ENCODE data around the gene EIF3L.

EIF3L gene

DNA sequence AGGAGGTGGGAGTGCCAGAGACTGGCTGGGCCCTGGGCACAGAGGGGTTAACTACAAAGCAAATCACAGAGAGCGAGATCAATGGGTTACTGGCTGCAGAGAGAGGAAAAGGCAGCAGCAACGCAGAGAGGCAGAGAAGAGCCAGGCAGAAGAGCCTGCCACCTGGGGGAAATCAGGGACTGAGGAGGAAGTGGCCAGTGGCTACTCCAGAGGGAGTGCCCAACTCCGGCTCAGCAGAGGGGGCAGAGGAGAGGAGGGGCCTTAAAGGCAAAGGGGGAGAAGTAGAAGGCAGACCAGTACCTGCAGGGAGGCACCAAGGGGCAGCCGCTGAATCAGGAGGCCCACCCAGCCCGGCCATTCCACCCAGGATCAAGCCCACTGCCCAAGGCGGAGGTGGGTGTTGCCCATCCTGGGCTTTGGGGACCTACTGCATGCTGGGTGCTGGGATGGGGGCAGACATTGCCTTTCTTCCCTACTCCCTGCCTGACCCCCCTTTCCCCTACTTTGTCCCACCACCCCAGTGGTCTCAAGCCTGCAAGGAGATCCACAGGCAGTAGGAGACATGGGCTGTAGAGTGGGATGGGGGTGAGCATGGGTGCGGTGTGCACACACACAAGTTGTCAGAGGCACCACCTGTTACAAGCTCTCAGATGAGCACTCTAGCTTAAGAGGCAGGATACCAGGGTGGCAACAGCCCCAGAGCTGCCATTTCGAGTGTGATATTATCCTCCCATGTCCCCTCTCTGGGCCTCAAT is 27.0 kb upstream of the EIF3L start:
- no peak for TF ChIP-seq EZH2phosphoT487 (conservative IDR thresholded peaks at IDR 0.05; ENCODE audit: low read length)
- TF ChIP-seq, protein P1, sequence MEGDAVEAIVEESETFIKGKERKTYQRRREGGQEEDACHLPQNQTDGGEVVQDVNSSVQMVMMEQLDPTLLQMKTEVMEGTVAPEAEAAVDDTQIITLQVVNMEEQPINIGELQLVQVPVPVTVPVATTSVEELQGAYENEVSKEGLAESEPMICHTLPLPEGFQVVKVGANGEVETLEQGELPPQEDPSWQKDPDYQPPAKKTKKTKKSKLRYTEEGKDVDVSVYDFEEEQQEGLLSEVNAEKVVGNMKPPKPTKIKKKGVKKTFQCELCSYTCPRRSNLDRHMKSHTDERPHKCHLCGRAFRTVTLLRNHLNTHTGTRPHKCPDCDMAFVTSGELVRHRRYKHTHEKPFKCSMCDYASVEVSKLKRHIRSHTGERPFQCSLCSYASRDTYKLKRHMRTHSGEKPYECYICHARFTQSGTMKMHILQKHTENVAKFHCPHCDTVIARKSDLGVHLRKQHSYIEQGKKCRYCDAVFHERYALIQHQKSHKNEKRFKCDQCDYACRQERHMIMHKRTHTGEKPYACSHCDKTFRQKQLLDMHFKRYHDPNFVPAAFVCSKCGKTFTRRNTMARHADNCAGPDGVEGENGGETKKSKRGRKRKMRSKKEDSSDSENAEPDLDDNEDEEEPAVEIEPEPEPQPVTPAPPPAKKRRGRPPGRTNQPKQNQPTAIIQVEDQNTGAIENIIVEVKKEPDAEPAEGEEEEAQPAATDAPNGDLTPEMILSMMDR (IDR thresholded peaks at IDR 0.05; ENCODE audit: insufficient read depth, low read length, poor library complexity, severe bottlenecking), result no peak
- Histone ChIP-seq H3K27ac (ENCODE audit: low read depth, low read length) (no peak overlapping the region), H3K9me2 (replicated peaks; ENCODE audit: insufficient read depth, low read length) (no peaks in the 10 kb centered on the region), H3K79me2 (ENCODE audit: insufficient read depth, low read length) (no peaks in the 10 kb centered on the region), H3K9ac (ENCODE audit: low read length) (no peak overlapping the region), H3K27me3 (ENCODE audit: low read length) (no peaks in the 10 kb centered on the region), H3F3A (ENCODE audit: insufficient read depth) (no peaks in the 10 kb centered on the region), H3K36me3 (ENCODE audit: low read length) (no peaks in the 10 kb centered on the region), H4K20me1 (ENCODE audit: low read depth, low read length) (no peaks in the 10 kb centered on the region), H3K4me2 (ENCODE audit: low read depth, low read length, poor library complexity, severe bottlenecking) (no peak overlapping the region), H3K9me3 (ENCODE audit: insufficient read depth, low read length) (no peaks in the 10 kb centered on the region), H3K4me3 (ENCODE audit: insufficient read depth, low read length, poor library complexity, severe bottlenecking) (no peak overlapping the region), H2AFZ (ENCODE audit: low read depth, low read length, severe bottlenecking) (no peak overlapping the region)

DNA sequence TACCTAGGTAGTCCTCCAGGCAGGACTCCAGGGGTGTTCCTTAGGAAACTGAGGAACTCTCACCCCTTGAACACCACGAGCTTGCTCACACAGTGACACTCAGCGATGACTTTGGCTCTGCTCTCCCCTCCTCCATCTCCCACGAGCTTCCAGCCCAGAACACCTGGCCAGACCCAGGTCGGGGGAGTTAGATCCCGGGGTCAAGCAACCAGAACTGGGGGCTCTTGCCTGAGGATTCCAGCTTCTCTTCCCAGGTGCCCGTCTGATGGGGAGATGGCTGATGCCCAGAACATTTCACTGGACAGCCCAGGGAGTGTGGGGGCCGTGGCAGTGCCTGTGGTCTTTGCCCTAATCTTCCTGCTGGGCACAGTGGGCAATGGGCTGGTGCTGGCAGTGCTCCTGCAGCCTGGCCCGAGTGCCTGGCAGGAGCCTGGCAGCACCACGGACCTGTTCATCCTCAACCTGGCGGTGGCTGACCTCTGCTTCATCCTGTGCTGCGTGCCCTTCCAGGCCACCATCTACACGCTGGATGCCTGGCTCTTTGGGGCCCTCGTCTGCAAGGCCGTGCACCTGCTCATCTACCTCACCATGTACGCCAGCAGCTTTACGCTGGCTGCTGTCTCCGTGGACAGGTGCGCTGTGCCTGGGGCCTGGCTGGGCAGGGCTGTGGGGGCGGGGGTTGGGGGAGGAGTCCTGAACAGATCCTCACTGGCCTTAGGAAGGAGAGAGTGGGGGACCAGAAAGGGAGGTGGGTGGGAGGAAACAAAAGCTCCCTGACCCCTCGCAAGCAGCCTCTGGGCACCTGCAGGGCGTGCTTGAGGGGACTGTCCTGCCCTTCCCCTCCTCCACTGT is 25.9 kb upstream of the EIF3L start, which contains the start of gene GALR3:
Gene GALR3, plus strand, starts transcription at position 249 of the 852 bp plus-strand sequence. Its CDS starts 25 bp downstream, at position 274.
- no peaks in the 10 kb centered on the region for H3K27me3 ChIP-seq (ENCODE audit: low read length)
- TF ChIP-seq EZH2phosphoT487 (conservative IDR thresholded peaks at IDR 0.05; ENCODE audit: low read length), result no peak
- TF ChIP-seq, protein P1 (IDR thresholded peaks at IDR 0.05; ENCODE audit: insufficient read depth, low read length, poor library complexity, severe bottlenecking), result no peak
- H3K4me2 ChIP-seq (ENCODE audit: low read depth, low read length, poor library complexity, severe bottlenecking), result no peak within 1 kb of the TSS
- no peak within 1 kb of the TSS for H3K27ac ChIP-seq (ENCODE audit: low read depth, low read length)
- H2AFZ ChIP-seq (ENCODE audit: low read depth, low read length, severe bottlenecking), result no peak within 1 kb of the TSS
- H3K4me3 ChIP-seq (ENCODE audit: insufficient read depth, low read length, poor library complexity, severe bottlenecking), result no peak within 1 kb of the TSS
- H4K20me1 ChIP-seq (ENCODE audit: low read depth, low read length), result no peaks in the 10 kb centered on the region
- no peaks in the 10 kb centered on the region for H3F3A ChIP-seq (ENCODE audit: insufficient read depth)
- H3K36me3 ChIP-seq (ENCODE audit: low read length), result no peaks in the 10 kb centered on the region
- no peaks in the 10 kb centered on the region for H3K79me2 ChIP-seq (ENCODE audit: insufficient read depth, low read length)
- H3K9me2 ChIP-seq (replicated peaks; ENCODE audit: insufficient read depth, low read length), result no peaks in the 10 kb centered on the region
- H3K9ac ChIP-seq (ENCODE audit: low read length), result no peak within 1 kb of the TSS
- no peaks in the 10 kb centered on the region for H3K9me3 ChIP-seq (ENCODE audit: insufficient read depth, low read length)

DNA sequence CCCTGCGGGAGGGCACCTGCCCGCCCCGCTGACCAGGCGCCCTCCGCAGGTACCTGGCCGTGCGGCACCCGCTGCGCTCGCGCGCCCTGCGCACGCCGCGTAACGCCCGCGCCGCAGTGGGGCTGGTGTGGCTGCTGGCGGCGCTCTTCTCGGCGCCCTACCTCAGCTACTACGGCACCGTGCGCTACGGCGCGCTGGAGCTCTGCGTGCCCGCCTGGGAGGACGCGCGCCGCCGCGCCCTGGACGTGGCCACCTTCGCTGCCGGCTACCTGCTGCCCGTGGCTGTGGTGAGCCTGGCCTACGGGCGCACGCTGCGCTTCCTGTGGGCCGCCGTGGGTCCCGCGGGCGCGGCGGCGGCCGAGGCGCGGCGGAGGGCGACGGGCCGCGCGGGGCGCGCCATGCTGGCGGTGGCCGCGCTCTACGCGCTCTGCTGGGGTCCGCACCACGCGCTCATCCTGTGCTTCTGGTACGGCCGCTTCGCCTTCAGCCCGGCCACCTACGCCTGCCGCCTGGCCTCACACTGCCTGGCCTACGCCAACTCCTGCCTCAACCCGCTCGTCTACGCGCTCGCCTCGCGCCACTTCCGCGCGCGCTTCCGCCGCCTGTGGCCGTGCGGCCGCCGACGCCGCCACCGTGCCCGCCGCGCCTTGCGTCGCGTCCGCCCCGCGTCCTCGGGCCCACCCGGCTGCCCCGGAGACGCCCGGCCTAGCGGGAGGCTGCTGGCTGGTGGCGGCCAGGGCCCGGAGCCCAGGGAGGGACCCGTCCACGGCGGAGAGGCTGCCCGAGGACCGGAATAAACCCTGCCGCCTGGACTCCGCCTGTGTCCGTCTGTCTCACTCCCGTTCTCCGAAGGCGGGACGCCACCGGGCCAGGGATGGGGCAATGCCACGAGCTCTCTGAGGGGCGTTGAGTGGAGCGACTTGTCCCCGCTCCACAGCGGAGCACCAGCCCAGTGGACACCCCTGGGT is 24.3 kb upstream of the EIF3L start:
- no peaks in the 10 kb centered on the region for H3K9me2 ChIP-seq (replicated peaks; ENCODE audit: insufficient read depth, low read length)
- no peak overlapping the region for H3K4me3 ChIP-seq (ENCODE audit: insufficient read depth, low read length, poor library complexity, severe bottlenecking)
- H3K9ac ChIP-seq (ENCODE audit: low read length), result no peak overlapping the region
- no peaks in the 10 kb centered on the region for H3K36me3 ChIP-seq (ENCODE audit: low read length)
- H3K4me2 ChIP-seq (ENCODE audit: low read depth, low read length, poor library complexity, severe bottlenecking), result no peak overlapping the region
- no peaks in the 10 kb centered on the region for H3K27me3 ChIP-seq (ENCODE audit: low read length)
- H3F3A ChIP-seq (ENCODE audit: insufficient read depth), result no peaks in the 10 kb centered on the region
- no peaks in the 10 kb centered on the region for H3K9me3 ChIP-seq (ENCODE audit: insufficient read depth, low read length)
- H3K27ac ChIP-seq (ENCODE audit: low read depth, low read length), result no peak overlapping the region
- no peaks in the 10 kb centered on the region for H3K79me2 ChIP-seq (ENCODE audit: insufficient read depth, low read length)
- no peaks in the 10 kb centered on the region for H4K20me1 ChIP-seq (ENCODE audit: low read depth, low read length)
- TF ChIP-seq, protein P1 (IDR thresholded peaks at IDR 0.05; ENCODE audit: insufficient read depth, low read length, poor library complexity, severe bottlenecking), result no peak
- no peak for TF ChIP-seq EZH2phosphoT487 (conservative IDR thresholded peaks at IDR 0.05; ENCODE audit: low read length)
- H2AFZ ChIP-seq (ENCODE audit: low read depth, low read length, severe bottlenecking), result no peak overlapping the region
